Keratinocyte (primary cell): ENCODE results near the gene B9D1.

Source experiments
- EZH2 ChIP-seq: IDR thresholded peaks from one replicate; pipeline ENCODE4 v1.6.1; 2012; ENCODE audit warnings: inconsistent platforms, mild to moderate bottlenecking, low read length, moderate library complexity
- TF ChIP-seq, protein P1 (sequence below), 3 experiments: IDR thresholded peaks in 1 of 3; conservative IDR thresholded peaks in 1 of 3; optimal IDR thresholded peaks in 1 of 3; 2 replicates in 2 of 3; 3 replicates in 1 of 3; pipeline versions ENCODE3 to v1.5.1; 2011; ENCODE audit warnings: low read length in 3 of 3, mild to moderate bottlenecking in 3 of 3, moderate library complexity in 2 of 3, control low read depth in 1 of 3, inconsistent platforms in 1 of 3; ENCODE audit not compliant: insufficient read depth in 2 of 3; ENCODE audit errors: extremely low read depth in 1 of 3

DNA sequence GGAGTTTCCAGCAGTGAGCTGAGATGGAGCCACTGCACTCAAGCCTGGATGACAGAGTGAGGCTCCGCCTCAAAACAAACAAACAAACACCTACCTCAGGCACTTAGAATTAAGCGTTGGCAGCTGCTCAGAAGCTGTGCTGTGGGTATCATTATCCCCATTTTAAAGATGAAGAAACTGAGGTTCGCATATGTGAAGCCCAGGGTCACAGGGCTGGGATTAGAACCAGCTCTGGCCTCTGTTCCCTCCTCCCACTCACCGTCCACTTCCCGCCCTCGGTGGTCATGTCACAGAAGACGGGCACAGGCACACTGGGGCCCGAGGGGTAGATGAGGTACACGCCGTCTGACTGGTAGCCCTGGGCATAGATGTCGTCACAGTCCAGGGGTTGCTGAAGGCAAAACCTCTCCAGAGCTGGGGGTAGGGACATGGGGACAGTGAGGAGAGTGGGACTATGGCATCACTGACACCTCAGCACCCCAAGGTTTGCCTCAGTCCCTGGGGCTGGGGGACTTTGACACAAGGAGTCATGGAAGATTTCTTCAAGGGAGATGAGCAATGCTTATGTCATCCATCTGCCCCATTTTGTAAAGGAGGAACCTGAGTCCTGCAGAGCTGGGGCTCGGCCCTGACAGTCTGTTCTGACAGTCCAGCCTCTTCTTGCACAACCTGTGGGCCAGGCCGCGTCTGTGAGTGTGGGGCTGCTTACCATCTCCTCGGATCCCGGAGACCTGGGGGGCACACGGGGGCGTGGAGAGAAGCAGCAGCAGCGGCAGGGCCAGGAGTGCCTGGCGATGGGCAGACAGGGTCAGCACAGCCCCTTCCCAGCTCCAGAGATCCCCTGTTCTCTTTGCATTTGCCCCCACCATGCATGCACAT lies 23.8 kb upstream of the B9D1 start:
- TF ChIP-seq, protein P1, sequence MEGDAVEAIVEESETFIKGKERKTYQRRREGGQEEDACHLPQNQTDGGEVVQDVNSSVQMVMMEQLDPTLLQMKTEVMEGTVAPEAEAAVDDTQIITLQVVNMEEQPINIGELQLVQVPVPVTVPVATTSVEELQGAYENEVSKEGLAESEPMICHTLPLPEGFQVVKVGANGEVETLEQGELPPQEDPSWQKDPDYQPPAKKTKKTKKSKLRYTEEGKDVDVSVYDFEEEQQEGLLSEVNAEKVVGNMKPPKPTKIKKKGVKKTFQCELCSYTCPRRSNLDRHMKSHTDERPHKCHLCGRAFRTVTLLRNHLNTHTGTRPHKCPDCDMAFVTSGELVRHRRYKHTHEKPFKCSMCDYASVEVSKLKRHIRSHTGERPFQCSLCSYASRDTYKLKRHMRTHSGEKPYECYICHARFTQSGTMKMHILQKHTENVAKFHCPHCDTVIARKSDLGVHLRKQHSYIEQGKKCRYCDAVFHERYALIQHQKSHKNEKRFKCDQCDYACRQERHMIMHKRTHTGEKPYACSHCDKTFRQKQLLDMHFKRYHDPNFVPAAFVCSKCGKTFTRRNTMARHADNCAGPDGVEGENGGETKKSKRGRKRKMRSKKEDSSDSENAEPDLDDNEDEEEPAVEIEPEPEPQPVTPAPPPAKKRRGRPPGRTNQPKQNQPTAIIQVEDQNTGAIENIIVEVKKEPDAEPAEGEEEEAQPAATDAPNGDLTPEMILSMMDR (optimal IDR thresholded peaks at IDR 0.05 in 1 of 3, IDR thresholded peaks at IDR 0.05 in 1 of 3, conservative IDR thresholded peaks at IDR 0.05 in 1 of 3; ENCODE audit: extremely low read depth in 1 of 3, insufficient read depth in 2 of 3, low read length in 3 of 3) = no peak
- no peak for TF ChIP-seq EZH2
